GM12878 (cell line): ENCODE measurements around the gene ABHD2. TPM values are rescaled to one million over a fixed set of nuclear protein-coding genes. Genes with fewer than 3 reads are reported as not detected.

Experiments used
- ATAC-seq: fragments of 200-7000 bp; cut with Tn5 transposase; 3 replicates; pipeline ENCODE4 v1.9.1; 2020; ENCODE audit warnings: mild to moderate bottlenecking, moderate library complexity
- BruUV-seq: library from RNA; stranded (reverse); fragments of 400-500 nt; replicated peaks from 2 replicates; lab custom pipeline; 2021; lab: Mats Ljungman, UMichigan
- CTCF ChIA-PET: fragments of 300-600 bp; sonication (Branson Sonifier 250); formaldehyde crosslinking; extraction: SDS; loops from one replicate; lab custom pipeline; 2021; ENCODE audit warnings: inconsistent platforms; lab: Yijun Ruan, JAX
- POLR2A ChIA-PET: fragments of 350-600 bp; formaldehyde crosslinking; extraction: SDS; loops from one replicate; lab custom pipeline; 2021; ENCODE audit warnings: inconsistent platforms; lab: Charles Lee
- RAD21 ChIA-PET: fragments of 300-600 bp; sonication (Branson Sonifier 250); formaldehyde crosslinking; loops from one replicate; lab custom pipeline; 2023; ENCODE audit warnings: antibody characterized with exemption; ENCODE audit not compliant: unreplicated experiment; lab: Charles Lee
- SMC1A ChIA-PET: fragments of 300-600 bp; sonication (Branson Sonifier 250); formaldehyde crosslinking; loops from one replicate; lab custom pipeline; 2023; ENCODE audit not compliant: unreplicated experiment, uncharacterized antibody; lab: Charles Lee
- DNase-seq: peaks from one replicate; pipeline ENCODE4 v3.0.0-alpha.2; 2011; ENCODE audit warnings: low read depth, low spot score
- FAIRE-seq: peaks from 3 replicates; lab custom pipeline; 2011; peaks lifted over from hg19 to GRCh38; lab: Jason Lieb, UNC
- H2AFZ ChIP-seq: 2 replicates; pipeline ENCODE4 v1.6.0; 2011; ENCODE audit warnings: low read depth, low read length, control low read depth; ENCODE audit not compliant: control insufficient read depth
- H3K27ac ChIP-seq: 2 replicates; pipeline ENCODE4 v1.5.1; 2011; ENCODE audit warnings: control low read depth; ENCODE audit not compliant: control insufficient read depth, insufficient read depth
- H3K27me3 ChIP-seq, 2 experiments: replicated peaks in 1 of 2; 2 replicates each; pipeline versions ENCODE4 v1.6.0 to v1.6.1; 2011; ENCODE audit warnings: low read length in 1 of 2; ENCODE audit not compliant: control insufficient read depth in 2 of 2, insufficient read depth in 2 of 2
- H3K36me3 ChIP-seq, 2 experiments: 2 replicates each; pipeline ENCODE4 v1.5.1; 2011; ENCODE audit warnings: low read length in 1 of 2; ENCODE audit not compliant: control insufficient read depth in 2 of 2, insufficient read depth in 2 of 2
- H3K4me1 ChIP-seq: 2 replicates; pipeline ENCODE4 v1.6.1; 2011; ENCODE audit warnings: mild to moderate bottlenecking, low read length, moderate library complexity, mixed read lengths; ENCODE audit not compliant: control insufficient read depth, insufficient read depth
- H3K4me2 ChIP-seq: 2 replicates; pipeline ENCODE4 v1.6.0; 2011; ENCODE audit warnings: control low read depth; ENCODE audit not compliant: control insufficient read depth, insufficient read depth
- H3K4me3 ChIP-seq: fragments of 200-600 bp; sonication (generic); 2 replicates; pipeline ENCODE4 v1.5.1; 2016
- H3K79me2 ChIP-seq: 2 replicates; pipeline ENCODE4 v1.6.0; 2011; ENCODE audit warnings: low read length; ENCODE audit not compliant: control insufficient read depth, insufficient read depth
- H3K9ac ChIP-seq: 2 replicates; pipeline ENCODE4 v1.8.0; 2011; ENCODE audit warnings: low read length, control low read depth, mixed read lengths; ENCODE audit not compliant: control insufficient read depth, insufficient read depth
- H3K9me3 ChIP-seq: replicated peaks from 3 replicates; pipeline ENCODE4 v1.5.1; 2011; ENCODE audit warnings: mild to moderate bottlenecking, low read length; ENCODE audit not compliant: control insufficient read depth, insufficient read depth
- H4K20me1 ChIP-seq: 2 replicates; pipeline ENCODE4 v1.6.0; 2011; ENCODE audit not compliant: control insufficient read depth, insufficient read depth
- CBFB ChIP-seq: IDR thresholded peaks from 2 replicates; pipeline ENCODE4 v1.6.1; 2016; ENCODE audit warnings: antibody characterized with exemption, low read depth
- CEBPZ ChIP-seq: fragments of 150-350 bp; IDR thresholded peaks from 2 replicates; pipeline ENCODE4 v1.6.1; 2016; ENCODE audit warnings: low read depth, low read length
- CHD2 ChIP-seq: IDR thresholded peaks from 2 replicates; pipeline ENCODE4 v1.6.1; 2011; ENCODE audit warnings: low read depth, low read length, improper control_type of control experiment, borderline replicate concordance
- FOXK2 ChIP-seq: fragments of 450-650 bp; IDR thresholded peaks from 2 replicates; pipeline ENCODE4 v1.6.1; 2017; ENCODE audit warnings: mild to moderate bottlenecking, moderate library complexity
- HDGF ChIP-seq: fragments of 450-650 bp; IDR thresholded peaks from 2 replicates; pipeline ENCODE4 v1.6.1; 2016; ENCODE audit warnings: antibody characterized with exemption
- KDM1A ChIP-seq: fragments of 200-600 bp; sonication (generic); IDR thresholded peaks from 2 replicates; pipeline ENCODE4 v1.6.1; 2016; ENCODE audit warnings: borderline replicate concordance
- MEF2B ChIP-seq: fragments of 450-650 bp; IDR thresholded peaks from 2 replicates; pipeline ENCODE4 v1.6.1; 2018; ENCODE audit warnings: mild to moderate bottlenecking, moderate library complexity; ENCODE audit not compliant: partially characterized antibody, poor library complexity, severe bottlenecking
- PML ChIP-seq: IDR thresholded peaks from 2 replicates; pipeline ENCODE4 v1.6.1; 2012; ENCODE audit warnings: low read length, inconsistent platforms
- POLR2AphosphoS2 ChIP-seq: IDR thresholded peaks from 2 replicates; pipeline ENCODE4 v1.6.1; 2011; ENCODE audit warnings: low read depth, mild to moderate bottlenecking, low read length, improper control_type of control experiment, moderate library complexity
- RAD51 ChIP-seq: fragments of 450-650 bp; IDR thresholded peaks from 2 replicates; pipeline ENCODE4 v1.6.1; 2016; ENCODE audit warnings: moderate library complexity, mild to moderate bottlenecking, inconsistent platforms
- RUNX3 ChIP-seq: IDR thresholded peaks from 2 replicates; pipeline ENCODE4 v1.6.1; 2012; ENCODE audit warnings: low read length, inconsistent platforms
- STAT1 ChIP-seq: fragments of 450-650 bp; conservative IDR thresholded peaks from 2 replicates; pipeline ENCODE4 v1.6.1; 2014; ENCODE audit warnings: antibody characterized with exemption, mild to moderate bottlenecking
- TBL1XR1 ChIP-seq: IDR thresholded peaks from 2 replicates; pipeline ENCODE4 v1.6.1; 2012; ENCODE audit warnings: low read depth, low read length, improper control_type of control experiment
- TCF12 ChIP-seq: IDR thresholded peaks from 2 replicates; pipeline ENCODE4 v1.6.1; 2011; ENCODE audit warnings: low read depth, mild to moderate bottlenecking, low read length
- TCF7 ChIP-seq: IDR thresholded peaks from 2 replicates; pipeline ENCODE4 v1.6.1; 2014; ENCODE audit warnings: antibody characterized with exemption, borderline replicate concordance
- YY1 ChIP-seq: IDR thresholded peaks from 2 replicates; pipeline ENCODE4 v1.6.1; 2011; ENCODE audit warnings: low read depth, mild to moderate bottlenecking, low read length
- ZBTB11 ChIP-seq: fragments of 450-650 bp; formaldehyde crosslinking; IDR thresholded peaks from 2 replicates; pipeline ENCODE4 v1.5.0; 2022; ENCODE audit warnings: mild to moderate bottlenecking, missing genetic modification characterization
- ZSCAN29 ChIP-seq: fragments of 450-650 bp; IDR thresholded peaks from 2 replicates; pipeline ENCODE4 v1.6.1; 2017; ENCODE audit warnings: mild to moderate bottlenecking, moderate library complexity
- ZZZ3 ChIP-seq: IDR thresholded peaks from 2 replicates; pipeline ENCODE4 v1.6.1; 2011; ENCODE audit warnings: low read depth; ENCODE audit not compliant: control insufficient read depth, insufficient read length
- WGBS: methylation state at CpG from one replicate; pipeline ENCODE4 v1.1.6; 2016; ENCODE audit warnings: low lambda C conversion rate; ENCODE audit not compliant: insufficient replicate concordance, insufficient coverage; ENCODE audit errors: missing lambda C conversion rate; 5-methylcytosine and 5-hydroxymethylcytosine counted together
- in situ Hi-C: fragments of 300-500 bp; cut with MboI; formaldehyde crosslinking; loops from 9 replicates; pipeline ENCODE4 v1.14.3; 2018; ENCODE audit warnings: mixed read lengths
- intact Hi-C: fragments of 100-400 bp; cut with micrococcal nuclease; formaldehyde crosslinking; loops from one replicate; pipeline ENCODE4 v1.14.2; 2022; ENCODE audit not compliant: unreplicated experiment
- polyA plus RNA-seq, 11 experiments: library from polyadenylated mRNA; depleted of rRNA in 4 of 11; unstranded in 6 of 11; stranded (reverse) in 5 of 11; fragments of >200 nt; fragmentation: Nextera tagmentation in 4 of 11; fragmentation: Illumina TruSeq in 1 of 11; extraction: Ambion mirVana in 4 of 11; extraction: Trizol in 1 of 11; gene quantifications; 1 replicate in 1 of 11; 2 replicates in 10 of 11; pipeline versions ENCODE4 v1.2.1 to v1.2.3, GENCODE V29; 2011 to 2016; ENCODE audit warnings: inconsistent platforms in 2 of 11, missing spikeins in 2 of 11, low read depth in 1 of 11
- total RNA-seq, 4 experiments: library from RNA; depleted of rRNA in 3 of 4; stranded (reverse); fragments of >200 nt in 3 of 4; fragmentation: Illumina TruSeq in 1 of 4; extraction: Trizol in 1 of 4; gene quantifications; 2 replicates each; pipeline versions ENCODE4 v1.2.1 to v1.2.3, GENCODE V29; 2013 to 2021

Gene ABHD2
- total and polyA plus RNA-seq, 10 of the 15 experiments (the other 5 are each of a cell fraction or from before 2014, with no cell fraction given), result 1.2 to 33.6 (median 20.4) TPM

GRCh38 chr15:89157918-89158564 lies 69.8 kb downstream of the ABHD2 start (continued):
- TF ChIP-seq RAD51, result no peak

DNA sequence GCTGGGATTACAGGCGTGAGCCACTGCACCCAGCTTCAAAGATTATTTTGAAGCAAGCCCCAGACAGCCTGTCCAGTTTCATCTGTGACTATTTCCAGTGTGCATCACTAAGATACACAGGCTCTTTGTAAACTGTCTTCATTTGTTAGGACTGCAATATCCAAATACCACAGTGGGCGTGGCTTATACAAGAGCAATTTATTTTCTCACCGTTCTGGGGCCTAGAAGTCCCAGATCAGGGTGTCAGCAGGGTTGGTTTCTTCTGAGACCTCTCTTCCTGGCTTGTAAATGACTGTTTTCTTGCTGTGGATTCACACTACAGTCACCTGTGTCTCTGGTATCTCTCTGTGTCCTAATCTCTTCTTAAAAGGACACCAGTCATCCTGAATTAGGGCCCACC lies 73.4 kb downstream of the ABHD2 start:
- ChIA-PET RAD21 (no interaction called here), POLR2A (no interaction called here), SMC1A (interaction anchor here (2.6 kb wide), 1 partner anchor 12 kb away, joined by 10 read pairs; no protein-coding TSS in a partner anchor), CTCF (no interaction called here)
- in situ Hi-C loops, result no loop called here
- Histone ChIP-seq H3K79me2 (no peaks in the 10 kb centered on the region), H2AFZ (no peak overlapping the region), H3K36me3 (no peaks in the 10 kb centered on the region; a peak in 2 of 4 replicates), H4K20me1 (no peaks in the 10 kb centered on the region), H3K9me3 (no peaks in the 10 kb centered on the region), H3K27ac (no peak overlapping the region), H3K4me1 (peaks cover under 1% of the 10 kb centered on the region; the same call in 1 of the 2 replicates), H3K4me2 (no peak overlapping the region), H3K4me3 (no peak overlapping the region), H3K9ac (no peak overlapping the region), H3K27me3 (no peaks in the 10 kb centered on the region)
- ATAC-seq (no peak), FAIRE-seq (no peak), DNase-seq (no peak)
- no TSS peak for BruUV-seq
- intact Hi-C loops, result no loop called here
- 96% methylated on average over 3 of the region's 3 CpGs for WGBS
- TF ChIP-seq ZSCAN29 (no peak), YY1 (no peak), RUNX3 (no peak), KDM1A (no peak), TCF12 (no peak), POLR2AphosphoS2 (no peak), CBFB (no peak), PML (no peak), STAT1 (no peak), FOXK2 (no peak), ZBTB11 (no peak), ZZZ3 (no peak), MEF2B (no peak), CEBPZ (no peak), HDGF (no peak), CHD2 (no peak), TBL1XR1 (no peak), TCF7 (no peak)
